GM19025 (cell line): ENCODE data around the gene TMPRSS5.

Source experiments
- ATAC-seq: cut with Tn5 transposase; IDR thresholded peaks from one replicate; pipeline ENCODE4 v1.9.1; 2021; ENCODE audit warnings: mild to moderate bottlenecking, low read depth, moderate library complexity; ENCODE audit not compliant: unreplicated experiment

Gene TMPRSS5

DNA sequence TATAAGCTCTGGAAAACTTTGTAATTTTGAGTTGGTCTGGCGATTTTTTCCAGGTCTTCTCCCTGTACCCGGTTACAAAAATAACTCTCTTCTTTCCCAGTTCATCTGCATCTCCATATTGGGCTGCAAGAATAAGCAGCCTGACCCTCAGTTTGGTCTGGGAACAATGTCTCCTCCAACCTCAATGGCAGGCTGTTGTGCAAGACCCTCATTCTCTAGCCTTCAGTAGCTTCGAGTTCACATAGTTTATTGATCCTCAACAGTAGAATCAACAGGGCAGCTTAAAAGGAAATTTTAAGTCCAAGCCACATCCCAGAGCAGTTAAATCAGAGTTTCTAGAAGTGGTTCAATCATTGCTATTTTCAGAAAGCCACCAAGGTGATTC, 35.3 kb downstream of the TMPRSS5 start:
- no peak for ATAC-seq

DNA sequence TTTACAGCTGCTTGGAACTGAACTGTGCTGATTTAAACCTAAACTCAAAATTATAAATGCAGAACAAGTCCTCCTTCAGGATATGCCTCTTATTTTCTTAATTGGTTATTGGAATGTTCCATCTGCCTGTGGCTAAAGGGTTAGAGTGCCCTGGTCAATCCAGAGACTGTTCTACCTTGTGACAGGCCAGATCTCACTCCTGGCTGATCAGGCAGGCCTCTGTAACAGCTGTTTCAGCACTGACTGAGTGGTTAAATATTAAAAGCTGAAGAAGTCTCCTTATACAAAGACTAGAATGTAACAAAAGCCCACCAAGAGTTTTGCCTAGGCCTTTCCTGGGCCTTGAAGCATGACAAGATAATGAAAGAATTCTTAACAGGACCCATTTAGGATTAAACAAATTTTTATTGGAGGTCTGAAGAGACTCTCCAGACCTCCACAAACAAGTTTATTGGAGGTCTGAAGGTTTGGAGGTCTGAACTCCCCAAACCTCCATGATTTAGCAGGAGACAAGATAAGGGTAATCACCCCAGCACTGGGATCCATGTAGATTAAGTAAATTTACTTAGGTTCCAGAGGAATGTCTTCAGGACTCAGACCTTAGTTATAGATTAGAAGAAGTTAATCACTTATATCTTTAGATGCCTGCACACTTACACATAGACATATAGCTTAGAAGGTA, 35.8 kb downstream of the TMPRSS5 start:
- peak; percentile 35 for ATAC-seq

- no peak for ATAC-seq
Measured at GRCh38 chr11:113668255-113668654, 37.9 kb downstream of the TMPRSS5 start.

- no peak for ATAC-seq
Measured at GRCh38 chr11:113667801-113668200, 38.3 kb downstream of the TMPRSS5 start.

- ATAC-seq = no peak
Measured at GRCh38 chr11:113666584-113666983, 39.5 kb downstream of the TMPRSS5 start.

- no peak for ATAC-seq
Measured at GRCh38 chr11:113664981-113665710, 41.0 kb downstream of the TMPRSS5 start.

- ATAC-seq = no peak
Measured at GRCh38 chr11:113664069-113664980, 41.8 kb downstream of the TMPRSS5 start.

DNA sequence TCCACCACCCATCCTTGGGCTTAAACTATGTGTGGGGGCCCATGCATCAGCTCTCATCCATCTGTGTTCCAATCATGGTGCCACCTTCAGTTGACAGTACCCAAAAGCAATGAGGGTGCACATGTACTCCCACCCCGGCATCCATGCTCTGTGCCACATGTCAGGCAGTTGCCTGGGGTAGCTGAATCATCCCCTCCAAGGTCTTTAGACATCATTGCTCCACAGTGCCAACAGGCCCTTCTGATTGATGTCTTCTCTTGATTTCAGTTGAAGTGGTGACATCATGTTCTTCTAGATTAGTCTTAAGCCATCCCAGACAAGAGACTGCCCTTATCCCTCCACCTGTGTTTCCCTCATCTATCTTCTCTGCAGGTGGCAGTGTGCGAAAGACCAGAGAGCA, 42.5 kb downstream of the TMPRSS5 start:
- ATAC-seq = no peak

DNA sequence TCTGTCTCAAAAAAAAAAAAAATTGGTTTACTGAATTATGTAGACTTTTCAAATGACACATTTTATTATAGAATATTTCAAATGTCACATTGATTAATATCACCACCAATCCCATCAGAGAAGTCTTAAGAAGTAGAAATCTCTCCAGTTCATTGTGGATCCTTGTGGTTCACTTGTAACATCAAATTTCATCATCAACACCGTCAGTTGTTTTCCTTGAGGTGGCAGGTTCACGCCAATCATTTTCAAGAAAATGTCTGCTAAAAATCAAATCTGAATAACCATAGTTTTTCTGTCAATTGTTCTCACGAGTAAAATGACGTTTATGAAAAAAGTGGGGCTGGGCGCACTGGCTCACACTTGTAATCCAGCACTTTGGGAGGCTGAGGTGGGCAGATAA, 50.3 kb downstream of the TMPRSS5 start:
- ATAC-seq = no peak

- ATAC-seq = no peak
Measured at GRCh38 chr11:113651023-113651422, 55.1 kb downstream of the TMPRSS5 start.

DNA sequence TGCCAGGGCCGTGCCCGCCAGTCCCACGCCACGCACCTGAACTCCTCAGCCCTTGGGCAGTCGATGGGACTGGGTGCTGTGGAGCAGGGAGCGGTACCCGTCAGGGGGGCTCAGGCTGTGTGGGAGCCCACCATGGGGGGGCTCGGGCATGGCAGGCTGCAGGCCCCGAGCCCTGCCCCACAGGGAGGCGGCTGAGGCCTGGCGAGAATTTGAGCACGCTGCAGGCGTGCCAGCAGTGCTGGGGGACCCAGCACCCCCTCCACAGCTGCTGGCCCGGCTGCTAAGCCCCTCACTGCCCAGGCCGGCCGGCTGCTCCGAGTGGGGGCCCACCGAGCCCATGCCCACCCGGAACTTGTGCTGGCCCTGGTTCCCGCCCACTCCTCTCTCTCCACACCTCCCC, 56.8 kb downstream of the TMPRSS5 start:
- ATAC-seq = no peak

DNA sequence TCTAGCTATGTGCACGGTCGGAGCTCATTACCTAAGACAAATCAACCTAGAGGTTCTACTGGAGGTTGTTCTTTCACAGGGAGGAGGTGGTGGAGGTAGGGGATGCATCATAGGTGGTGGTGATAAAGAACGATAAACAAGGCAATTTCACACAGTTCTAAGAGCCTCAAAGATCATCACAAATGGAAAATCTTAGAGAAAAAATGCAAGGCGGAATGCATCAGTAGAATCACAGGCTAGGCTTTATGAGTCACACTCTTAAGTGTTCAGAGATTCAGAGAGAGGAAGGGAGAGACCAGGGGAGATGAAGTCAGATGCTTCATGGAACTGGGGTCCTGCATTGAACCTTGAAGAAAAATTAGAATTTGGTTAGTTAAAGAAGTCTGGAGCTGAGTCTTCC, 58.3 kb downstream of the TMPRSS5 start:
- no peak for ATAC-seq

GRCh38 chr11:113647108-113647507, 59.0 kb downstream of the TMPRSS5 start:
- ATAC-seq = no peak

GRCh38 chr11:113645593-113646349, 60.3 kb downstream of the TMPRSS5 start:
- ATAC-seq = no peak

- no peak for ATAC-seq
Measured at GRCh38 chr11:113644605-113645004, 61.5 kb downstream of the TMPRSS5 start.

- ATAC-seq = no peak
Measured at GRCh38 chr11:113643701-113644100, 62.4 kb downstream of the TMPRSS5 start.

- no peak for ATAC-seq
Measured at GRCh38 chr11:113643006-113643585, 63.0 kb downstream of the TMPRSS5 start.

DNA sequence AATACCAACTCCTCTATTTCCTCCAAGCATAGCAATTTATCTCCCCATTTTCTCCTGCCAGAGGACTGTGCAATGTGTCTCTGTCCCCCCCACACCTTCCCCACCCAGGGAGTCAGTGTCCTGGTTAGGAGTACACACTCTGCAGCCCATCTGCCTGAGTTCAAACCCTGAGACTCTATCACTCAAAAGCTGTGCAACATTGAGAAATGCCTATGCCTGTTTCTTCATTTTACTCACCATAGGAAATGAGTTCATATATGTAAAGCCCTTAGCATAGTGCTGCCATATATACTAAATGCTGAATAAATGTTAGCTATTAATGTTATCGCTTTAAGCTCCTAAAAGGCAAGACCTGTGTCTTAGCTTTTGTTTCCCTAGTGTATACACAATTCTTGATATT, 64.0 kb downstream of the TMPRSS5 start:
- ATAC-seq = no peak

DNA sequence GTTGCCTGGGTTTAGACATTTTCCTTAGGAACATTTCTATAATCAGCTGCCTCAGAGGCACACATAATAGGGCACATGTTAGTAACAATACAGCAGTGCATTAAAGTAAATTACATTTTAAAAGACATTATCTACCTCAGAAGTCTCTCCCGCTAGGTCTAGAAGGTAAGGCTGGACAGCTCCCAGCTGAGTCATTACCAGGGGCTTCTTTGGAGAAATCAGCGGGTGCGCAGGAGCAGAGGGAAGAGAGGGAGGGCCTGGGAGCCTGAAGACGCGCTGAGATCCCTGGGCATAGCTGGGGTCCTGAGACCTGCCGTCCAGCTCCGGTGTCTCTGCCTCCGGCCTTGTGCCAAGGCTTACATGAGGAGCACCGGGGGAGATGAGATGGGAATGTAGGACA, 67.7 kb downstream of the TMPRSS5 start:
- ATAC-seq = no peak

GRCh38 chr11:113637636-113638035, 68.5 kb downstream of the TMPRSS5 start:
- no peak for ATAC-seq
